Spleen (tissue), 11 donors: Measurements from ENCODE around the gene TMEM151A. TPM values are rescaled to one million over a fixed set of nuclear protein-coding genes. Genes with fewer than 3 reads are reported as not detected.

Experiments
- DNase-seq: peaks from one replicate; pipeline ENCODE4 v3.0.0-alpha.2; 2020
- H3K27ac ChIP-seq, 8 donors: fragments of 200-600 bp; sonication (generic) in 7 of 8; 1 replicate in 4 of 8; 2 replicates in 4 of 8; pipeline versions ENCODE4 v1.5.0 to v1.8.0; 2016 to 2021; ENCODE audit warnings: inconsistent platforms in 4 of 8, mild to moderate bottlenecking in 4 of 8, moderate library complexity in 1 of 8
- H3K27me3 ChIP-seq, 7 donors: fragments of 200-600 bp; sonication (generic) in 6 of 7; replicated peaks in 1 of 7; 1 replicate in 4 of 7; 2 replicates in 3 of 7; pipeline versions ENCODE4 v1.5.0 to v1.8.0; 2016 to 2021; ENCODE audit warnings: inconsistent platforms in 3 of 7, mild to moderate bottlenecking in 1 of 7
- H3K36me3 ChIP-seq, 6 donors: fragments of 200-600 bp; sonication (generic) in 5 of 6; 1 replicate in 4 of 6; 2 replicates in 2 of 6; pipeline versions ENCODE4 v1.5.0 to v1.8.0; 2016 to 2021; ENCODE audit warnings: inconsistent platforms in 2 of 6
- H3K4me1 ChIP-seq, 6 donors: fragments of 200-600 bp; sonication (generic) in 5 of 6; 1 replicate in 3 of 6; 2 replicates in 3 of 6; pipeline versions ENCODE4 v1.5.0 to v1.8.0; 2016 to 2021; ENCODE audit warnings: inconsistent platforms in 3 of 6
- H3K4me3 ChIP-seq, 8 donors: fragments of 200-600 bp; sonication (generic) in 7 of 8; 1 replicate in 4 of 8; 2 replicates in 4 of 8; pipeline versions ENCODE4 v1.5.0 to v1.8.0; 2016 to 2021; ENCODE audit warnings: inconsistent platforms in 4 of 8, mild to moderate bottlenecking in 4 of 8, moderate library complexity in 2 of 8
- H3K9me3 ChIP-seq, 8 donors: fragments of 200-600 bp; sonication (generic) in 7 of 8; 1 replicate in 4 of 8; 2 replicates in 4 of 8; pipeline versions ENCODE4 v1.5.0 to v1.8.0; 2016 to 2021; ENCODE audit warnings: inconsistent platforms in 4 of 8
- CTCF ChIP-seq, 11 experiments: fragments of 200-600 bp in 7 of 11; fragments of 450-650 bp in 4 of 11; sonication (generic) in 4 of 11; IDR thresholded peaks in 8 of 11; conservative IDR thresholded peaks in 3 of 11; 1 replicate in 7 of 11; 2 replicates in 4 of 11; pipeline versions ENCODE4 v1.4.0 to v1.8.0; 2016 to 2021; ENCODE audit warnings: antibody characterized with exemption in 11 of 11, inconsistent platforms in 4 of 11, mild to moderate bottlenecking in 1 of 11
- POLR2A ChIP-seq, 3 donors: fragments of 450-650 bp; IDR thresholded peaks; one replicate each; pipeline ENCODE4 v1.5.1; 2017; ENCODE audit warnings: antibody characterized with exemption in 3 of 3, mild to moderate bottlenecking in 1 of 3
- POLR2AphosphoS5 ChIP-seq, 3 donors: sonication (generic); formaldehyde crosslinking; IDR thresholded peaks; one replicate each; pipeline ENCODE4 v1.5.1; 2017; ENCODE audit warnings: antibody characterized with exemption in 3 of 3
- whole genome bisulfite sequencing, 5 donors: extraction: QIAGEN DNeasy Blood & Tissue Kit in 3 of 5; methylation state at CpG; one replicate each; pipeline versions ENCODE4 v1.1.5 to v1.1.7; 2013 to 2018; 5-methylcytosine and 5-hydroxymethylcytosine counted together
- intact Hi-C: fragments of 100-400 bp; cut with DNase I; formaldehyde crosslinking; loops from one replicate; pipeline ENCODE4 v1.15.0; 2023; ENCODE audit warnings: low total_unique reads
- polyA plus RNA-seq, 3 donors: library from polyadenylated mRNA; stranded (reverse); fragments of 200-250 nt; gene quantifications; one replicate each; pipeline ENCODE4 v1.2.1, GENCODE V29; 2013
- total RNA-seq, 7 donors: library from RNA; depleted of rRNA in 3 of 7; stranded (reverse); fragments of >200 nt in 3 of 7; fragmentation: NEBNext Ultra II Directional in 4 of 7; extraction: Animal tissue kit (Norgen Biotek cat#: 25700) in 4 of 7; gene quantifications; one replicate each; pipeline versions ENCODE4 v1.1.0 to v1.2.1, GENCODE V29; 2016 to 2021
- donor health status: healthy with polysubstance abuse.
- donor health status: DM: no; HTN: no; CAD: no; lungs with moderate emphysema.
- donor health status: DM: no; HTN: no; CAD: no.
- donor health status: Bipolar disorder and iron deficiency.
- donor health status: healthy.
- donor health status: DM: no; HTN: no; CAD: no.
- donor health status: DM: yes; HTN: yes; CAD: no.

Gene TMEM151A
- total and polyA plus RNA-seq, 10 donors = 0.02 to 0.34 (median 0.02) TPM; not detected in 7

GRCh38 chr11:66272596-66272995 is 19.1 kb upstream of the TMEM151A start:
- Histone ChIP-seq H3K36me3 (peaks cover 0 to 71% (median 56%) of the 10 kb centered on the region in 6 donors), H3K4me1 (peaks cover 17 to 76% (median 52%) of the 10 kb centered on the region in 6 donors)
- intact Hi-C loops = no loop called here

GRCh38 chr11:66274219-66274618 is 17.5 kb upstream of the TMEM151A start:
- Histone ChIP-seq H3K36me3 (peaks cover 0 to 71% (median 56%) of the 10 kb centered on the region in 6 donors), H3K4me3 (no peak overlapping the region), H3K27me3 (peaks cover 0 to 10% (median 0%) of the 10 kb centered on the region in 7 donors), H3K27ac (no peak overlapping the region), H3K9me3 (no peaks in the 10 kb centered on the region), H3K4me1 (peaks cover 19 to 79% (median 52%) of the 10 kb centered on the region in 6 donors)
- WGBS, 5 donors = 69 to 100% (median 85%) methylated on average over 1 of the region's 1 CpG
- no peak for DNase-seq
- TF ChIP-seq POLR2A (IDR thresholded peaks at IDR 0.05) (no peak), POLR2AphosphoS5 (IDR thresholded peaks at IDR 0.05) (no peak), CTCF (IDR thresholded peaks at IDR 0.05 in 8 of 11, conservative IDR thresholded peaks at IDR 0.05 in 3 of 11) (no peak)
- intact Hi-C loops = no loop called here

More at GRCh38 chr11:66272596-66272995, 19.1 kb upstream of the TMEM151A start:
- DNase-seq = peak; percentile 60
- WGBS, 5 donors = 78 to 96% (median 80%) methylated on average over 2 of the region's 2 CpGs
- Histone ChIP-seq H3K9me3 (no peaks in the 10 kb centered on the region), H3K4me3 (no peak overlapping the region), H3K27ac (peak overlapping the region in 2 of 8 donors; percentile 13 to 34), H3K27me3 (no peaks in the 10 kb centered on the region)
- peak in 1 of 3 donors; percentile 22 for TF ChIP-seq POLR2AphosphoS5 (IDR thresholded peaks at IDR 0.05)
- TF ChIP-seq POLR2A (IDR thresholded peaks at IDR 0.05) = no peak

GRCh38 chr11:66275396-66275795 is 16.3 kb upstream of the TMEM151A start:
- H3K4me1 ChIP-seq = peaks cover 9 to 72% (median 40%) of the 10 kb centered on the region in 6 donors
- H3K9me3 ChIP-seq = no peaks in the 10 kb centered on the region
- no peak for DNase-seq
- H3K36me3 ChIP-seq = peaks cover 0 to 69% (median 56%) of the 10 kb centered on the region in 6 donors
- H3K27me3 ChIP-seq = peaks cover 0 to 17% (median 0%) of the 10 kb centered on the region in 7 donors
- no peak overlapping the region for H3K27ac ChIP-seq
- 89 to 93% (median 91%) methylated on average over 8 of the region's 8 CpGs for WGBS, 5 donors
- no peak overlapping the region for H3K4me3 ChIP-seq
- intact Hi-C loops = no loop called here
- TF ChIP-seq POLR2AphosphoS5 (IDR thresholded peaks at IDR 0.05) = no peak
- no peak for TF ChIP-seq POLR2A (IDR thresholded peaks at IDR 0.05)
- no peak for TF ChIP-seq CTCF (IDR thresholded peaks at IDR 0.05 in 8 of 11, conservative IDR thresholded peaks at IDR 0.05 in 3 of 11)

- intact Hi-C loops = no loop called here
- TF ChIP-seq POLR2AphosphoS5 (IDR thresholded peaks at IDR 0.05) (peak in 1 of 3 donors; percentile 12), CTCF (IDR thresholded peaks at IDR 0.05 in 8 of 11, conservative IDR thresholded peaks at IDR 0.05 in 3 of 11) (no peak), POLR2A (IDR thresholded peaks at IDR 0.05) (no peak)
- H3K4me1 ChIP-seq = peaks cover 5 to 65% (median 33%) of the 10 kb centered on the region in 6 donors
- 86 to 93% (median 92%) methylated on average over 14 of the region's 14 CpGs for WGBS, 5 donors
- H3K27ac ChIP-seq = no peak overlapping the region
- H3K4me3 ChIP-seq = no peak overlapping the region
- DNase-seq = no peak
- H3K9me3 ChIP-seq = no peaks in the 10 kb centered on the region
- H3K27me3 ChIP-seq = peaks cover 0 to 17% (median 0%) of the 10 kb centered on the region in 7 donors
- peaks cover 0 to 62% (median 53%) of the 10 kb centered on the region in 6 donors for H3K36me3 ChIP-seq
Measured at GRCh38 chr11:66275984-66276612, 15.6 kb upstream of the TMEM151A start.
